Adrenal gland (tissue), 5 donors: ENCODE results near the gene LSM12.

Experiments used
- CTCF ChIP-seq, 6 experiments: fragments of 450-650 bp in 4 of 6; fragments of 200-600 bp in 2 of 6; sonication (generic) in 1 of 6; IDR thresholded peaks; 1 replicate in 5 of 6; 2 replicates in 1 of 6; pipeline versions ENCODE4 v1.5.1 to v1.8.0; 2016 to 2021; ENCODE audit warnings: antibody characterized with exemption in 6 of 6, mild to moderate bottlenecking in 2 of 6, moderate library complexity in 1 of 6
- POLR2A ChIP-seq, 2 donors: fragments of 450-650 bp; IDR thresholded peaks; one replicate each; pipeline ENCODE4 v1.6.1; 2017; ENCODE audit warnings: antibody characterized with exemption in 2 of 2, mild to moderate bottlenecking in 2 of 2, moderate library complexity in 1 of 2
- donor health status: DM: no; HTN: no; CAD: no.

- TF ChIP-seq CTCF (IDR thresholded peaks at IDR 0.05) (peak; percentile 79 to 94 (median 90)), POLR2A (IDR thresholded peaks at IDR 0.05) (no peak)
Measured at GRCh38 chr17:43994272-43995149, 72.0 kb downstream of the LSM12 start.
